ENCODE measurements around the gene TRABD.
"Not testable (repeated sequence)": the region's sequence is repeated elsewhere in the genome, so short reads cannot be mapped to it uniquely, and the experiment has no call there.

Gene TRABD

GRCh38 chr22:50189849-50190181 is 4.1 kb downstream of the TRABD start:
- no peak for DNase-seq

DNA sequence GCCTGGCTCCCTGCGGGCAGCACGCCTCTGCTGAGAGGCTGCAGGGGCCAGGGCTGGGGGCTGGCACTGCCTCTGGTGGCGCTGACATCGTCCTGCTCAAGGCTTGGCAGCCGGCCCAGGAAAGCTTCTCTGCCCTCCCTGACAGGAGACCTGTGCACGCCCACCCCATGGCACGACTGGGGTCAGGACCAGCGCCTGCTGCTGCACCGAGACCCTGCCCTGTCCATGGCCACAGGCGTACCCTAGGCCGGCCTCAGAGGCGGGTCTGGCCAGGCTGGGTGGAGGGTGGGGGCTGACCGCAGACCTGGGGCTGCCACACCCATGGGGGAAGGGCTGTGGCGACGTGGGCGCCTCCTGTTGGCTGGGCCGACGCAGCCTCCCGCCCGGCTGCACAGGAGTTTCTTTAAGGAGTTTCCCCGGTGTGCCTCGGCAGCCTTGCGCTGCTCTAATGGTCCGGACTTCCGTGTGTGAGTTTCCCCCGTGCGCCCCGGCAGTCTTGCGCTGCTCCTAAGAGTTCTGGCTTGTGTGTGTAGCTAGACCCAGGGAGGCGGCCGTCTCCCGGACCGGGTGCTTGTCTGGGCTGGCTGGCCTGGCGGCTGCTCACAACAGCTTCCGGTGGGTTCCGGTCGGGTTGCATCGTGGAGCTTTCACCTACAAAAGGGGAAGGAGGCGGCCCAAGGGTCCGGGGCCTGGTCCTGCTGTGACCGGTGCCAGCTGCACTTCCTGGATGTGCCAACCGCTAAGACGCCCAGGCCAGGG is 4.6 kb downstream of the TRABD start:
- peak; percentile 88 for DNase-seq

DNA sequence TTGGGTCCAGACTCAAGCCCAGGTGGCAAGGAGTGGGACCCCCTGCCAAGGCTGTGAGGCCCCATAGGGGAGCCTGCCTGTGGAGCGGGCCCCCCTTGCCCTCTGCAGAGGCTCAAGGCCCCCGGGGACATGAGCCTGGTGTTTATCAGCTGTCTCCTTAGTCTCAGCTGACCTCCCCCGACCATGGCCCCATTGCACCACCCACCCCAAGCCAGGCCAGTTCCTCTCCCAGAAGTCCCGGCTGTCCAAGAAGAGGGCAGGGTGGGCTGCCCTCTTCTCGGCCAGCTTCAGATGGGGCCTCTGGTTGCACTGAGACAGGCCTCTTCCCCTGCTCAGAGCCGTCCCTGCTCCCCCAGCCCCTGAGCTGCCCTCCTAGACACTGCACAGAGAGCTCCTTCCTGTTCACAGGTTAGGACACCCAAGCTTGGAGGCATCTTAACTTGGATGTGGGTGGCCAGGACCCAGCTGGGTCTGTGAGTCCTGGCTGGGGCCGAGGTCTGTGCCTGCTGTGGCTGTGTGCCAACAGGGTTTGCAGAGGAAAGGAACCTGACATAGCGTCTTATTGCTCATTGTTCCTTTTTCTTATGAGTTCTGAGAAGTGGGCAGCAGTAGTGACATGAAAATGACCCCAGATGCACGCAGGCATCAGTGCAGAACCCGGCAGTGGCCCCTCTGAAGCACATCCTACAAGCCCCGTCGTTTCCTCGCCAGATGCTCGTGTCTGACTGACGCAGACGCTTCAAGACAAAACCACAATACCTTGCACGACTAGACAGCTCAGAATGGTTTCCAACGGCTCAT is 5.4 kb downstream of the TRABD start:
- DNase-seq = peak; percentile 81

- peak; percentile 65 for DNase-seq
Measured at GRCh38 chr22:50192436-50193204, 6.9 kb downstream of the TRABD start.

DNA sequence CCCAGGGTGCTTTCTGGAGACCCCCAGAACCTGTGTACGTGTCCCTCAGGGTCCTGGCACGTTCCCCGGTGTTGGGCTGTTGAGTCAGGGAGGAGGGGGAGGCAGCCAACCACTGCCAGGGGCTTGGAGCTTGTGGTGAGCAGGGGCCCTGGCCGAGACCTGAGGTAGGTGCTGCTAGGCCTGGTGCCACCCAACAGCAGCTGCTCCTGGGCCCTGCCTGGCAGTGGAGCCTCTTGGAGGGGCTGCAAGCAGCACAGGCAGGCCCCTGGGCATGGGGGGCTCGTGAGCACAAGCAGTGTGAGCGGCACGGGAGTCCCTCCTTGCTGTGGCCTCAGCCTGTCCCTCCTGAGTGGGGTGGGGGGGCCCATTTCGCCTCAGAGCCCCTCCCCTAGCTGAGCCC is 7.9 kb downstream of the TRABD start:
- no peak for DNase-seq

DNA sequence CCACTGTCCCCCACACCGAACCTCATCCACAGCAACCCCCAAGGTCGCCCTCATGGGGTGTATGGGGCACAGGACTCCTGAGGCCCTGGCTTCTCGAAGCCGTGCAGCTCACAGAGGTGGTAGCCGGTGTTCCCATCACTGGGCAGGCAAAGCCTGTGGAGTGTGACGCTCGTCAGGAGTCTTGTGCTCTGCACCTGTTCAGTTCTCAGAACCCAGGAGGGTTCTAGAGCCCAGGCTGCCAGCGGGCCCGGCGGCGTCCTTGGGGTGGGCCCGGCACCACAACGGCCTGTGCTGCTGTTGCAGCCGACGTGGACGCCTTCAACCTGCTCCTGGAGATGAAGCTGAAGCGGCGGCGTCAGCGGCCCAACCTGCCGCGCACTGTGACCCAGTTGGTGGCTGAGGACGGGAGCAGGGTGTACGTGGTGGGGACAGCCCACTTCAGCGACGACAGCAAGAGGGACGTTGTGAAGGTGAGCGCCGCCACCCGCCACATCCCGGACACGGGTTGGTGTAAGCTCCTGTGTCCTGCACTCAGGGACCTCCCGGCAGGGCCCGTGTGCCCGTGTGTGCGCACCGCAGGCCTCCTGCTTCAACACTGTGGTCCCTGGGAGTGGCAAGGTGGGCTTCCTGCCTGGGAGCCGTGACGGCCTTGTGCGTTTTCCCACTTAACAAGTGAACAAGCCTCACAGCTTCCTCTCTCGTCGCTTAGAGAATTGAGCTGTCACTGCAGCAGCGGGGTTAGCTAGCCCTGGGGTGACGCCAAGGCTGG is 8.5 kb downstream of the TRABD start:
- no peak for DNase-seq

DNA sequence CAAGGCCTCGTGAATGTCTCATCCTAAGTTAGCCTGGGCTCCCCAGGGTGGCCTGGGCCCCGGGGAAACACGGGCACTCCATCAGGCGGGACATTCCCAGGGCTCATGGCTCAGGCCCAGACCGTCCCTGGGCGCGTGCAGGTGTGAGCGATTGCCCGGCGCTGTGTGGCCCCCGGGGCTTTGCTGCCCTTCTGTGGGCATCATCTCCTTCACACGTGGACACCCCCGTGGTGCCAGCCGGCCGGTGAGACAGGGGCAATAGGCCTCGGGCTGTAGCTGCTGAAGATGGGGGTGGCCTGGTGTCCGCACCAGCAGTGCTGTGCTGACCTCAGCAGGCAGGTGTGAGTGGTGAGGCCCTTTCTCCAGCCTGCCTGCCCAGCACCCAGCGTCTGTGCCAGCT is 10.5 kb downstream of the TRABD start:
- no peak for DNase-seq

DNA sequence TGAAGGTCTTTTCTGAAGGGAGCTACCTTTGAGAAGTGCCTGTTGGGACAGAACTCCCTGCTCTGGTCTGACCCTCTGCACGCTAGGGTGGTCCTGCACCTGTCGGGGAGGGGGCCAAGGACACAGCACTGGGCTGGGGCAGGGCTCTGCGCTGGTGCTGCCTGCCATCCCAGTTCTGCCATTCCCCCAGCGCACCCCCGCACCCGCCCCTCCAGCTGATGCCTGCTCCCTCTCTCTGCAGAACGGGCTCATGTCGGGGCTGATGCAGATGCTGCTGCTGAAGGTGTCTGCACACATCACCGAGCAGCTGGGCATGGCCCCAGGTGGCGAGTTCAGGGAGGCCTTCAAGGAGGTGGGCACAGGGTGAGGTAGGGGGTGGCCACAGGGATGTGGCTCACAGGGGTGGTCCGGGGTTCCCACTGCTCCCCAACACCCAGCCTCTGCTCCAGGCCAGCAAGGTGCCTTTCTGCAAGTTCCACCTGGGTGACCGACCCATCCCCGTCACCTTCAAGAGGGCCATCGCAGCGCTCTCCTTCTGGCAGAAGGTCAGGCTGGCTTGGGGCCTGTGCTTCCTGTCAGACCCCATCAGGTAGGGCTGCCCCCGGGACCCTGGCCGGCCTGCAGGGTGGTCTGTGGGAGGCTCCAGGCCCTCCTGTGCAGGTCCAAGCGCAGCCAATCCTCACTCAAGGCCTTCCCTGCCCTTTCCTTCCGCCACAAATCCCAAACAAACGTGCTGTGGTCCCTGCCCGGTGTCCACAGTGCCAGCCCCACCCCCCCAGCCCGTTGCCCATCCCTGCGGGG is 11.5 kb downstream of the TRABD start:
- DNase-seq = no peak

- DNase-seq = no peak
Measured at GRCh38 chr22:50197856-50198623, 12.3 kb downstream of the TRABD start.

GRCh38 chr22:50198624-50199017 is 12.9 kb downstream of the TRABD start:
- no peak for DNase-seq

DNA sequence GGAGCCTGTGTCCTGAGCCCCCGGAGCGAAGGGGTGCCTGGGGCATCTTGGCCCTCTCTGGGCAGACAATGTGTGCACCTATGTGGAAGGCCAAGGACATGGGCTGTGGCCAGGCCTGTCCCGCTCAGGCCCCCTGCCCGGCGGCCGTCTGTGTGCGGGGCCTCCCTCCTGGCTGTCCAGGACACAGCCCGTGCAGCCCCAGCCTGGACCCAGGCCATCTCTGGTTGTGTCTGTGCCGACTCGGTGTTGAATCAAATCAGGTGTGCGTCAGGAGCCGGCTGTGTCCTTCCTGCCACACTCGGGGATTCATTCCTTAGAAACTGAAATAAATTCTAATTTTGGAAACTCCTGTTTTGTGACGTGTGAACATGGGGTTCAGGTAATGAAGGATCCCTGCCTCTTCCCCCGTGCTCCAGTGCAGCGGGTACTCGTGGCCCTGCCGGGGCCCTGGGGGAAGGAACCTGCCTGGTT is 13.6 kb downstream of the TRABD start:
- DNase-seq = no peak

DNA sequence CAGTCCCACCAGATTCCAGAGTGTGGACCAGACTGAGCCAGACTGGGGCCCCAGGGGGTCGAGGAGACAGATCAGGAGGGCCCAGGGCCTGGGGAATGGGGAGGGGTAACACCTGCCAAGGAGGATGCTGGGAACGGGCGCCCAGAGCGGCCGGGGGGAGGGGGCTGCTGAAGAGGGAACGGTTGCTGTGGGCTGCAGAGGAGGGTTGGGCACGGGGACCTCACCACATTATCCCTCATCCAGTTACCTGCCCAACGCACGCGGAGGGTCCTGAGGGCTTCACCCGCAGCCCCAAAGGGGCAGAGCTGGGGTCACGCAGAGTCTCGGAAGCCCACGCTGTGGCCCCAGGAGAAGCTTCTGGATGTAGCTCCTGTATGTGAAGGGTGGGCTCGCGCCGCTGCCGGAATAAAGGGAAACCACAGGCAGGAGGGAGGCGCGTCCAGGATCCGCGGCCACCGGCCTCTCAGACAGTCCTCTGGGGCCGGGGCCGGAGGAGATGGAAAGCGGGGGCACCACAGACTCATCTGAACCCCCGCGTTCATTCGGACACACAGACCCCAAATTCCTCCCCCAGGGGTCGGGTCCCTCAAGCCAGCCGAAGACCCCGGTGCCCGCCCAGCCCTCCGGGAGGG is 14.2 kb downstream of the TRABD start:
- DNase-seq = no peak

GRCh38 chr22:50200461-50201190 is 14.9 kb downstream of the TRABD start, which contains the start of gene SELENOO:
Gene SELENOO (plus strand): TSS chr22:50201011. CDS start chr22:50201037, 26 bp downstream.
- DNase-seq = peak; percentile 94

DNA sequence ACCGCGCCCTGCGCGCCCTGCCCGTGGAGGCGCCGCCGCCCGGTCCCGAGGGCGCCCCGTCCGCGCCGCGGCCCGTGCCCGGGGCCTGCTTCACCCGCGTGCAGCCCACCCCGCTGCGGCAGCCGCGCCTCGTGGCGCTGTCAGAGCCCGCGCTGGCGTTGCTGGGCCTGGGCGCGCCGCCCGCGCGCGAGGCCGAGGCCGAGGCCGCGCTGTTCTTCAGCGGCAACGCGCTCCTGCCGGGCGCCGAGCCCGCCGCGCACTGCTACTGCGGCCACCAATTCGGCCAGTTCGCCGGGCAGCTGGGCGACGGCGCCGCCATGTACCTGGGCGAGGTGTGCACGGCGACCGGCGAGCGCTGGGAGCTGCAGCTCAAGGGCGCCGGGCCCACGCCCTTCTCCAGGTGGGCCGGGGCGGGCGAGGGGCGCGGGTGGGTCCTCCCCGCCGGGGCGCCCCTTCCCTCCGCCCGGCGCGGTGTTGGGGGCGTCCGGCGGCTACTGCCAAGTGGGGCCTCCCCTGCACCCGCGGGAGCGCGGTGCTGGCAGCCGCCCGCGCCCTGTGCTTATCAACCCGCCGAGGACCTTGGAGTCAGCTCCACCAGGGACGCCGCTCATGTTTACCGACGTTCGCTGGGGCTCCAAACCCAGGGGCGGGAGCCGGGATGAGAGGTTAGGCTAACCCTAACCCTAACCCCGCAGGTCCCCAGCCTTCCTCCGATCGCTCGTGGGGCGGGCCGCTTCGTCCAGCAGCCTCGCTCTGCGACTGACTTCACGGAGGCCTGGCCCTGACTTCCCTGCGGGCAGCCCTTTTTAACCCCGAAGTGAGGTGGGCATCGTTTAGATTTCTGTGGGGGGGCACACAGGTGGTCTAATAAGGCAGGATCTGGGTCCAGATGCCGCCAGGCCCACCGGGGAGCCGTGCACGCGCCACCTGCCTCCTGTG is 15.7 kb downstream of the TRABD start:
- no peak for DNase-seq

GRCh38 chr22:50202130-50202666 is 16.5 kb downstream of the TRABD start:
- DNase-seq = no peak

DNA sequence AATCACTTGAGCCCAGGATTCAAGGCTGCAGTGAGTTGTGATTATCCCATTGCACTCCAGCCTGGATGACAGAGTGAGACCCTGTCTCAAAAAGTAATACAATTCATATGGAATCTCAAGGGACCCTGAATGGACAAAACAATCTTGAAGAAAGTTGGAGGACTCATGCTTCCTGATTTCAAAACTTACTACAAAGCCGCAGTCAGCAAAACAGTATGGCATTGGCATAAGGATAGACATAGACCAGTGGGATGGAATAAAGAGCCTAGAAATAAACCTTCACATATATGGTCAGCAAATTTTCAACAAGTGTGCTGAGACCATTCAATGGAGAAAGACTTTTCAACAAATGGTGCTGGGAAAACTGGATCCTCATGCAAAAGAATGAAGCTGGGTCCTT is 17.6 kb downstream of the TRABD start:
- DNase-seq = no peak

- DNase-seq = no peak
Measured at GRCh38 chr22:50204571-50204970, 18.9 kb downstream of the TRABD start.

DNA sequence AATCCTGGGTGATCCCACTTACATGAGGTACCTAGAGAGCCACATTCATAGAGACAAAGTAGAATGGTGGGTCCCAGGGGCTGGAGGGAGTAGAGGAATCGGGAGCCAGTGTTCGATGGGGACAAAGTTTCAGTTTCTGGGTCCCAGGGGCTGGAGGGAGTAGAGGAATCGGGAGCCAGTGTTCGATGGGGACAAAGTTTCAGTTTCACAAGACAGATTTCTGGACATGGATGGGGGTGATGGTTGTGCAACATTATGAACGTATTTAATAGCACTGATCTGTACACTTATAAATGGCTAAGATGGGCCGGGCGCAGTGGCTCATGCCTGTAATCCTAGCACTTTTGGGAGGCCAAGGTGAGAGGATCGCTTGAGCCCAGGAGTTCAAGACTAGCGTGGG is 19.3 kb downstream of the TRABD start:
- DNase-seq = not testable (repeated sequence)

Data from CD4-positive, alpha-beta T cell treated with Interleukin-10 for 1 hour (primary cell).